Fibroblast of skin of scalp (primary cell): ENCODE data around the gene CALML6. TPM values are rescaled to one million over a fixed set of nuclear protein-coding genes. Genes with fewer than 3 reads are reported as not detected.
"Not testable (repeated sequence)": the region's sequence is repeated elsewhere in the genome, so short reads cannot be mapped to it uniquely, and the experiment has no call there.

Experiments
- DNase-seq: peaks from one replicate; pipeline ENCODE4 v3.0.0-alpha.2; 2013
- polyA plus RNA-seq, 2 experiments: library from polyadenylated mRNA; unstranded; fragments of 120-200 nt; gene quantifications; one replicate each; pipeline ENCODE4 v1.2.1, GENCODE V29; 2013; ENCODE audit not compliant: insufficient read length in 2 of 2

CALML6 gene, protein sequence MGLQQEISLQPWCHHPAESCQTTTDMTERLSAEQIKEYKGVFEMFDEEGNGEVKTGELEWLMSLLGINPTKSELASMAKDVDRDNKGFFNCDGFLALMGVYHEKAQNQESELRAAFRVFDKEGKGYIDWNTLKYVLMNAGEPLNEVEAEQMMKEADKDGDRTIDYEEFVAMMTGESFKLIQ
- polyA plus RNA-seq (2013, experiment 1 of 2; ENCODE audit: insufficient read length): 1.7 TPM
- 8.1 TPM for polyA plus RNA-seq (2013, experiment 2 of 2; ENCODE audit: insufficient read length)

DNA sequence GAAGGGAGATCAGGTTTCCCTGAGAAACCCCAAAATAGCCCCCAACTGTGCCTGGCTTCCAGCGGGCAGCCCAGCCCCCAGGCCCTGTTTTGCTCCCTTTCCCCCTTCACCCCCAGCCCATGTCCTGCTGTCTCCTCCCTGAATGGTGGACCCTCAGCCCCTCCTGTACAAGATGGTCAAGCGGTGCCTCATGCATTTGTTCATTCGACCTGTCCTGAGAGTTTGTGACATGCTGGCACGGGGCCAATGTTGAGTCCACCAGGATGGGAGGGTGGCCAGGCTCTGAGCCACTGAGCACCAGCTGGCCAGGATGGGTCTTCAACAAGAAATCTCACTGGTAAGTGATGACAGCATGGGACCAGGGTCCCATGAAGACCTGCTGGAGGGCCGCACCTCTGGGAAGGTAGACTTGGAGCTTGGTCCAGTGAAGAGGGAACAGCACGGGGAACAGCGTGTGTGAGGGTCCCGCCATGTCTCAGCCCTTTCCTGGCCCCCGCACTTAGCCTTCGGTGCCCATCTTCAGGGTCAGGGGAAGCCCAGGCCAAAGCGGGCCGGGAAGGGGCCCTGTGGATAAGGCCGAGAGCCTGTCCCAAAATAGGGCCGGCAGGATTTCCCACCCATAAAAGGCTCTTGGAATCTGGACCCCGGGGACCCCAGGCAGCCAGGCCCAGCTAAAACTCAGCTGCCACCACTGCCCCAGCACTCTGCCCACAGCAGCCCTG is at the start of gene CALML6:
CALML6 (plus strand) TSS at position 290 of the 722 bp plus-strand sequence; CDS start at position 311, 21 bp downstream.
- no peak for DNase-seq

- no peak for DNase-seq
Observed at GRCh38 chr1:1867164-1867563, 47.9 kb upstream of the CALML6 start.

DNA sequence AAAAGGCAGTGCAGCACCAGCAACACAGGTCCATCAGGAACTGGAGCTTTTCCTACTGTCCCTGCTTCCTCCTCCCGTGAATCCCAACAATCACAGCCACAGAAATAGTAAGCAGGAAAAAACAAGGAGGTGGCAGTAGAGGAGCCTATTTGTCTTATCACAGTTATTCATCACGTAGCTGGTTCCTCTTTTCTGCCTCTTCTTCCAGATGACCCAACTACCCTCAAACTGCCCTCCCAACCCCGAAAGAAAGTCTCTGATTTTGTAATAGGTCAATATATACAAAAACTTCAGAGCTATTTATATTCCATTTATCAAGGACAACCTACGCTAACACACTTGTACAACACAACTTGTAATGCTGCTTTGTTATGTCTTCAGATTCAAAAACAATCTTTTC is 45.6 kb upstream of the CALML6 start:
- no peak for DNase-seq

- DNase-seq: no peak
Observed at GRCh38 chr1:1872329-1872994, 42.6 kb upstream of the CALML6 start.

GRCh38 chr1:1873186-1873585 is 41.9 kb upstream of the CALML6 start:
- no peak for DNase-seq

DNA sequence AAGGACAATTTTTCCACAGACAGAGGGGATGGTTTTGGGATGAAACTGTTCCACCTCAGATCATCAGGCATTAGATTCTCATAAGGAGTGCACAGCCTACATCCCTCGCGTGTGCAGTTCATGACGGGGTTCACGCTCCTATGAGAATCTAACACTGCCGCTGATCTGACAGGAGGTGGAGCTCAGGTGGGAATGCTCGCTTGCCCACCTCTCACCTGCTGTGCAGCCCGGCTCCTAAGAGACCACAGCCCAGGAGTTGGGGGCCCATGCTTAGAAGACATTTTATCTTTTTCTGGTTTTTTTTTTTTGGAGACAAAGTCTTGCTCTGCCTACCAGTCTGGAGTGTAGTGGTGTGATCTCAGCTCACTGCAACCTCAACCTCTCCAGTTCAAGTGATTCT is 40.2 kb upstream of the CALML6 start:
- DNase-seq: no peak

- DNase-seq: no peak
Observed at GRCh38 chr1:1875932-1876331, 39.1 kb upstream of the CALML6 start.

- peak; percentile 55 for DNase-seq
Observed at GRCh38 chr1:1876335-1876930, 38.6 kb upstream of the CALML6 start.

GRCh38 chr1:1877865-1878436 is 37.1 kb upstream of the CALML6 start:
- no peak for DNase-seq

DNA sequence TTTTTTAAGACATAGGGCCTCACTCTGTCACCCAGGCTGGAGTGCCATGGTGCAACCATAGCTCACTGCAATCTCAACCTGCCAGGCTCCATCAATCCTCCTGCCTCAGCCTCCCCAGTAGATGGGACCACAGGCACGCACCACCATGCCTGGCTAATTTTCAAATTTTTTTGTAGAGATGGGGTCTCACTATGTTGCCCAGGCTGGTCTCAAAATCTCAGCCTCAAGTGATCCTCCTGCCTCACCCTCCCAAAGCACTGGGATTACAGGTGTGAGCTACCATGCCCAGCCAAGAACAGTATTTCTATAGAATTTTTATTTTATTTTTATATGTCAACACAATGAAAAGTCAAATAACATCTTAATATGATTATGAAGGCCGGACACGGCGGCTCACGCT is 35.1 kb upstream of the CALML6 start:
- DNase-seq: no peak

GRCh38 chr1:1880617-1881312 is 34.3 kb upstream of the CALML6 start:
- DNase-seq: no peak

DNA sequence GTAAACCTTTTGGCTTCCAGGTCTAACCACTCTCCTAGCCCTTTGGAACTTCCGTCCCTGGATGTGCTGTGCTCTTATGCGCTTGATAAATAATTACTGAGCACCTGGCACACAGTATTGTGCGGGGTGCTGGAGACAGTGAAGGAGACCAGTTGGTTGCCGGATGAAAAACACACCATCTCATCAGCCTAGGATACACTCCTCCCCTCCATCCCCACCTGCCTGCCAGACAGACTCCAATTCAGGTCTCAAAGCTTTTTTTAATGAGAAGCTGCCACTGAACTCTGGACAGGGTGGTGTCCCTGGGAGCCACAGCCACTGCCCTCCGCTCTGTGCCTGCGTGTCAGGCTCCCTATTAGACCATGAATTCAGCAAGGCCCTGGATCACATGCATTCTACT is 33.3 kb upstream of the CALML6 start:
- no peak for DNase-seq

DNA sequence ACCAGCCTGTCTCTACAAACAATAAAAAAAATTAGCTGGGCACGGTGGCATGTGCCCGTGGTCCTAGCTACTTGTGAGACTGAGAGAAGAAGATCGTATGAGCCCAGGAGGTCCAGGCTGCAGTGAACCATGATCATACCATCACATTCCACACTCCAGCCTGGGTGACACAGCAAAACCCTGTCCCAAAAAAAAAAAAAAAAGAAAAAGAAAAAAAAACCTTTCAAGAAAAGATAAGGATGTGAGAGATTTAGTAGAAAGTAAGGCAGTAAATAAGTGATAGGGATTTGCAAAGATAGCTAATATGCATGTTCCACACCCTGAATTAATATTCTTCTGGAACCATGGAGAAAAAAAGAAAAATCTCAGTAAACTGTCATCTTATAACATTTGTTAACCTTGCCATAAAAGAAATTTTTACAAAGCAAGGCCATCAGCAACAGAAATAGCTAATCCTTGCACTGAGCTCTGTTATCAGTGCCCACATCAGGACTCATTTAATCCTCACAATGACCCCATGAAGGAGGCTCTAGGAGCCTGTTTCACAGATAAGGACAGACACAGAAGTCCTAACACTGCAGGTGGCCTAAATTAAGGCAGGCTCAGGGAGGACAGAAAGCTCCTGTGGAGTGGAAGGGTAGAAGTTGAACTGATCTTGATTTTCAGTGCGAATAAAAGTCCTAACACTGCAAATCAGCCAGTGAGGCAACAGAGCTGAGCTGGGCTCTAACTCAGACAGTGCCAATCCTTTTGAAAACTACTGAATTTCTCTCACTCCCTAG is 31.8 kb upstream of the CALML6 start:
- peak; percentile 38 for DNase-seq

DNA sequence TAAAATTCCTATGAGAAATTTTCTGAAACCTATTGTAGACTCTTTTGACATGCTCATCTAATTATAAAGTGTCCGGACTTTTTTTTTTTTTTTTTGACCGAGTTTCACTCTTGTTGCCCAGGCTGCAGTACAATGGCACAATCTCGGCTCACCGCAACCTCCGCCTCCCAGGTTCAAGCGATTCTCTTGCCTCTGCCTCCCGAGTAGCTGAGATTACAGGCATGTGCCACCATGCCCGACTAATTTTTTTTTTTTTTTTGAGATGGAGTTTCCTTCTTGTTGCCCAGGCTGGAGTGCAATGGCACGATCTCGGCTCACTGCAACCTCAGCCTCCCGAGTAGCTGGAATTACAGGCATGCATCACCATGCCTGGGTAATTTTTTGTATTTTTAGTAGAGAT is 31.2 kb upstream of the CALML6 start:
- DNase-seq: not testable (repeated sequence)

- DNase-seq: no peak
Observed at GRCh38 chr1:1889090-1889750, 25.8 kb upstream of the CALML6 start.

DNA sequence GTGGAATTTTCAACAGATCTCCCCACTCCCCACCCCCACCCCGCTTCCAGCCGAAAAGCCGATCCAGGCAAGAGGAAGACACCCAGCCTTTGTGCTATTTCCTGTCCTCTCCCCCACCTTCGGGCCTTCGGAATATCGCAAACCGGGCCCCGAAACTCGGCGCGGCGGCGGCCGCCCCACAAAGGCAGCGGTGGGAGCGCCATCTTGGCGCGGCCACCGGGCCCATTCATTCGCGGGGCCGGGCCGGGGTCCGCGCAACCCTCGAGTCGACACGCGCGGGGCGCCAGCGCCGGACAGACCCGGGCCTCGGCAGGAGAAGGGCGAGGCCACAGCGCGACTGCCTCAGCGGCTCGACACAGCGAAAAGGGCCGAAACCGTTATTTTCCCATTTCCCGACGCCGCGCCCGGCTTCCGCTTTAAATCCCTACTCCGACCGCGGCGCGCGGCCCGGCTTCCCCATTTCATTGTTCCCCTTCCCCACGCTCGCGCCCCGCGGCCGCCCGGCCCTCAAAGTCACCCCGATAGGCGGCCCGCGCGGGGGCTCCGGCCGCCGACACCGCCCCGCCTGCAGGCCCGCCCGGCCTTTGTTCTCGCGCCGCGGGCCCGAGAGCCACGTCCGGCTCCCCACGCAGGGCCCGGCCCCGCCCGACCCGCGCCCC is 25.1 kb upstream of the CALML6 start:
- peak; percentile 51 for DNase-seq

GRCh38 chr1:1890506-1891348 is 24.3 kb upstream of the CALML6 start, which contains the start of gene GNB1:
TSS of gene GNB1 (minus strand) at chr1:1891087. CDS start at chr1:1825453, 65,634 bp downstream.
- peak; percentile 93 for DNase-seq

DNA sequence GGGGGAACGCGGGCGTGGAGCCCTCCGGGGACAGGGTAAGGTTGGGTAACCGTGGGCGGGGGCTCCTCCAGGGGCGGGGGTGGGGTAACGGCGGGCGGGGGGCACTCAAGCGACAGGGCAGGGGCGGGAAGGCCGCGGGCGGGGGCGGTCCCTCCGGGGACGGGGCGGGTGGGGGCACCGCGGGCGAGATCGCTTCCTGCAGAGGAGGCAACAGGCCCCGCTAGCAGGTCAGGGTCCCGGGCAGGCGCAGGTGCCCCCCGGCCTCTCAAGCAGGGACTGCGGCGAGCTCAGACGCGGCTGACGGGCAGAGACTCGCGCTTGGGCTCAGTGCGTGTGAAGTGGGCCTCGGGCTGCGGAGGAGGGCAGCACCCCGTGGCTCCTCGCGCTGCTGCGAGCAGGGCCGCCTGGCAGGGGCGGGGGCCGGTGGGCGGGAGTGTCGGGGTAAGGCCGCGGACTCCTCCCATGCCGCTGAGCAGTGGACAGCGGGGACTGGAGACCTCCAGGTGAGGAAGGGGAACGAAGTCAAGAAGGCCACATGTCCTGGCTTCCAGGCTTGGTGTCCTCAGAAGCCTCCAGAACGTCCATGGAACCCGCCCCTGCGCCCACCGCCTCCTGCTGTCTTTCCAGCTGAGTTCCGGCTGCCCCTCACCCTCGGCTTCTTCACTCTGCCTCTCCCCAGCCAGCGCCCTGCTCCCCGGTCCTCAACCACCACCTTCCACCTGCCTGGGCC is 23.5 kb upstream of the CALML6 start:
- peak; percentile 73 for DNase-seq
